Measurements from ENCODE around the gene LIN52.

LIN52 gene

GRCh38 chr14:74239848-74240793 is 155.4 kb downstream of the LIN52 start:
- no peak for TF ChIP-seq CTCF (IDR thresholded peaks at IDR 0.05; ENCODE audit: control insufficient read depth, extremely low read depth, insufficient read depth)
- H3K4me3 ChIP-seq (ENCODE audit: low read depth, low read length): no peak overlapping the region
- no peak for DNase-seq (ENCODE audit: low read depth)

GRCh38 chr14:74240794-74241651 is 156.3 kb downstream of the LIN52 start:
- DNase-seq (ENCODE audit: low read depth): no peak
- no peak for TF ChIP-seq CTCF (IDR thresholded peaks at IDR 0.05; ENCODE audit: control insufficient read depth, extremely low read depth, insufficient read depth)
- no peak overlapping the region for H3K4me3 ChIP-seq (ENCODE audit: low read depth, low read length)

- DNase-seq (ENCODE audit: low read depth): no peak
- H3K4me3 ChIP-seq (ENCODE audit: low read depth, low read length): no peak overlapping the region
- no peak for TF ChIP-seq CTCF (IDR thresholded peaks at IDR 0.05; ENCODE audit: control insufficient read depth, extremely low read depth, insufficient read depth)
Measured at GRCh38 chr14:74241652-74242017, 156.9 kb downstream of the LIN52 start.

- H3K4me3 ChIP-seq (ENCODE audit: low read depth, low read length): no peak overlapping the region
- no peak for TF ChIP-seq CTCF (IDR thresholded peaks at IDR 0.05; ENCODE audit: control insufficient read depth, extremely low read depth, insufficient read depth)
- DNase-seq (ENCODE audit: low read depth): no peak
Measured at GRCh38 chr14:74242021-74242779, 157.4 kb downstream of the LIN52 start.

GRCh38 chr14:74242780-74243042 is 158.0 kb downstream of the LIN52 start:
- no peak for TF ChIP-seq CTCF (IDR thresholded peaks at IDR 0.05; ENCODE audit: control insufficient read depth, extremely low read depth, insufficient read depth)
- DNase-seq (ENCODE audit: low read depth): no peak
- no peak overlapping the region for H3K4me3 ChIP-seq (ENCODE audit: low read depth, low read length)

- H3K4me3 ChIP-seq (ENCODE audit: low read depth, low read length): no peak overlapping the region
- no peak for DNase-seq (ENCODE audit: low read depth)
- no peak for TF ChIP-seq CTCF (IDR thresholded peaks at IDR 0.05; ENCODE audit: control insufficient read depth, extremely low read depth, insufficient read depth)
Measured at GRCh38 chr14:74243051-74243450, 158.3 kb downstream of the LIN52 start.
